PFSK-1 (cell line): ENCODE results near the gene PAXX.

Source experiments
- REST ChIP-seq, 2 experiments: IDR thresholded peaks; 2 replicates each; pipeline versions ENCODE4 v1.6.1 to v1.8.0; 2011 to 2012; ENCODE audit warnings: low read depth in 2 of 2, low read length in 2 of 2, control low read depth in 1 of 2, inconsistent platforms in 1 of 2, mild to moderate bottlenecking in 1 of 2, moderate library complexity in 1 of 2; ENCODE audit not compliant: insufficient read depth in 1 of 2
- SIN3A ChIP-seq: IDR thresholded peaks from 2 replicates; pipeline ENCODE4 v1.6.1; 2012; ENCODE audit warnings: mild to moderate bottlenecking, low read length, moderate library complexity, borderline replicate concordance; ENCODE audit not compliant: insufficient read depth

GRCh38 chr9:137026828-137027227 is 34.6 kb downstream of the PAXX start:
- TF ChIP-seq SIN3A (no peak), REST (IDR thresholded peaks at IDR 0.05; ENCODE audit: insufficient read depth in 1 of 2, low read depth in 2 of 2, low read length in 2 of 2) (no peak)
